ENCODE data around the gene KLK3. TPM values are rescaled to one million over a fixed set of nuclear protein-coding genes. Genes with fewer than 3 reads are reported as not detected.
A peak's percentile ranks its signal among the peaks of the same experiment; 100 is the strongest.

KLK3 gene
- total and polyA plus RNA-seq, 2 experiments from 2014 or later: 0.19 TPM; not detected in 1

DNA sequence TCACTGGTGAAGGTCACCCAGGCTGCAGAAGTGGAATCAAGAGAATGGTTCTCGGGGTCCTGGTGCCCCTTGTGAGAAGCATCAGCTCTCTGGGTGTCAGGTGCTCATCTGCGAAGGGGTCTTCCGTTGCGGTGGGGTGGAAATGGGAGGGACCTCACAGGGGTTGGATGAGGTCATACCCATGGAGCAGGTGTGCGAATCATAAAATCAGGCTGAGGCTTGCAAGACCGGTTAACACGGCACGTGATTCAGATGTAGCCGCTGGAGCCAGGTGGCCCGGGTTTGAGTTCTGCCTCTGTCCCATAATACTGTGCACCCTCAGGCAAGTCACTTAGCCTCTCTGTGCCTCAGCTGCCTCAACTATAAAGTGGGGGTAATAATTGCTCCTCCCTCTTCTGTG, 17.4 kb upstream of the KLK3 start:
- Histone ChIP-seq H3K79me2 (replicated peaks; ENCODE audit: insufficient read depth) (no peaks in the 10 kb centered on the region), H2AFZ (no peak overlapping the region), H3K27ac (ENCODE audit: low read depth) (no peak overlapping the region), H3K4me3 (no peak overlapping the region), H4K20me1 (replicated peaks; ENCODE audit: insufficient read depth) (no peaks in the 10 kb centered on the region), H3K27me3 (ENCODE audit: insufficient read depth) (peaks cover 30% of the 10 kb centered on the region), H3K4me1 (ENCODE audit: insufficient read depth) (peaks cover 9% of the 10 kb centered on the region), H3K36me3 (ENCODE audit: insufficient read depth) (no peaks in the 10 kb centered on the region), H3F3A (replicated peaks; ENCODE audit: low read depth) (0 out of 2 replicates have a peak, but pooled peaks cover 3% of the 10 kb centered on the region), H3K4me2 (no peak overlapping the region), H3K9me2 (ENCODE audit: insufficient read depth) (0 out of 2 replicates have a peak, but pooled peaks cover 2% of the 10 kb centered on the region)
- Mint-ChIP-seq H3K4me3 (peak overlapping the region; percentile 84; the same call in 1 of the 3 replicates), H3K4me1 (peaks cover 7% of the 10 kb centered on the region; the same call in 2 of the 3 replicates), H3K9me3 (peaks cover 15% of the 10 kb centered on the region), H3K36me3 (ENCODE audit: low read depth) (no peaks in the 10 kb centered on the region; the same call in 2 of the 3 replicates), H3K27me3 (ENCODE audit: insufficient read depth, low read depth, poor library complexity) (peaks cover 24% of the 10 kb centered on the region), H3K27ac (no peak overlapping the region)
- ATAC-seq: no peak
- TF ChIP-seq NANOG (IDR thresholded peaks at IDR 0.05; ENCODE audit: borderline replicate concordance) (no peak), ZNF114 (CRISPR knock-in tag; IDR thresholded peaks at IDR 0.05) (no peak), ZNF331 (CRISPR knock-in tag; IDR thresholded peaks at IDR 0.05; ENCODE audit: low read depth) (no peak), EZH2phosphoT487 (IDR thresholded peaks at IDR 0.05; ENCODE audit: unreplicated experiment) (no peak), STAT1 (IDR thresholded peaks at IDR 0.05; ENCODE audit: unreplicated experiment) (no peak), CREB1 (CRISPR knock-in tag; IDR thresholded peaks at IDR 0.05; ENCODE audit: low read depth) (no peak), POLR2AphosphoS5 (IDR thresholded peaks at IDR 0.05; ENCODE audit: low read depth) (no peak), JUNB (IDR thresholded peaks at IDR 0.05; ENCODE audit: unreplicated experiment) (no peak), EZH2 (IDR thresholded peaks at IDR 0.05; ENCODE audit: low read depth, unreplicated experiment) (no peak)
- TF ChIP-seq, protein P1, sequence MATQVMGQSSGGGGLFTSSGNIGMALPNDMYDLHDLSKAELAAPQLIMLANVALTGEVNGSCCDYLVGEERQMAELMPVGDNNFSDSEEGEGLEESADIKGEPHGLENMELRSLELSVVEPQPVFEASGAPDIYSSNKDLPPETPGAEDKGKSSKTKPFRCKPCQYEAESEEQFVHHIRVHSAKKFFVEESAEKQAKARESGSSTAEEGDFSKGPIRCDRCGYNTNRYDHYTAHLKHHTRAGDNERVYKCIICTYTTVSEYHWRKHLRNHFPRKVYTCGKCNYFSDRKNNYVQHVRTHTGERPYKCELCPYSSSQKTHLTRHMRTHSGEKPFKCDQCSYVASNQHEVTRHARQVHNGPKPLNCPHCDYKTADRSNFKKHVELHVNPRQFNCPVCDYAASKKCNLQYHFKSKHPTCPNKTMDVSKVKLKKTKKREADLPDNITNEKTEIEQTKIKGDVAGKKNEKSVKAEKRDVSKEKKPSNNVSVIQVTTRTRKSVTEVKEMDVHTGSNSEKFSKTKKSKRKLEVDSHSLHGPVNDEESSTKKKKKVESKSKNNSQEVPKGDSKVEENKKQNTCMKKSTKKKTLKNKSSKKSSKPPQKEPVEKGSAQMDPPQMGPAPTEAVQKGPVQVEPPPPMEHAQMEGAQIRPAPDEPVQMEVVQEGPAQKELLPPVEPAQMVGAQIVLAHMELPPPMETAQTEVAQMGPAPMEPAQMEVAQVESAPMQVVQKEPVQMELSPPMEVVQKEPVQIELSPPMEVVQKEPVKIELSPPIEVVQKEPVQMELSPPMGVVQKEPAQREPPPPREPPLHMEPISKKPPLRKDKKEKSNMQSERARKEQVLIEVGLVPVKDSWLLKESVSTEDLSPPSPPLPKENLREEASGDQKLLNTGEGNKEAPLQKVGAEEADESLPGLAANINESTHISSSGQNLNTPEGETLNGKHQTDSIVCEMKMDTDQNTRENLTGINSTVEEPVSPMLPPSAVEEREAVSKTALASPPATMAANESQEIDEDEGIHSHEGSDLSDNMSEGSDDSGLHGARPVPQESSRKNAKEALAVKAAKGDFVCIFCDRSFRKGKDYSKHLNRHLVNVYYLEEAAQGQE (IDR thresholded peaks at IDR 0.05; ENCODE audit: unreplicated experiment): no peak
- TF ChIP-seq, protein P2, sequence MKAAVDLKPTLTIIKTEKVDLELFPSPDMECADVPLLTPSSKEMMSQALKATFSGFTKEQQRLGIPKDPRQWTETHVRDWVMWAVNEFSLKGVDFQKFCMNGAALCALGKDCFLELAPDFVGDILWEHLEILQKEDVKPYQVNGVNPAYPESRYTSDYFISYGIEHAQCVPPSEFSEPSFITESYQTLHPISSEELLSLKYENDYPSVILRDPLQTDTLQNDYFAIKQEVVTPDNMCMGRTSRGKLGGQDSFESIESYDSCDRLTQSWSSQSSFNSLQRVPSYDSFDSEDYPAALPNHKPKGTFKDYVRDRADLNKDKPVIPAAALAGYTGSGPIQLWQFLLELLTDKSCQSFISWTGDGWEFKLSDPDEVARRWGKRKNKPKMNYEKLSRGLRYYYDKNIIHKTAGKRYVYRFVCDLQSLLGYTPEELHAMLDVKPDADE (IDR thresholded peaks at IDR 0.05): no peak
- TF ChIP-seq, protein P3, sequence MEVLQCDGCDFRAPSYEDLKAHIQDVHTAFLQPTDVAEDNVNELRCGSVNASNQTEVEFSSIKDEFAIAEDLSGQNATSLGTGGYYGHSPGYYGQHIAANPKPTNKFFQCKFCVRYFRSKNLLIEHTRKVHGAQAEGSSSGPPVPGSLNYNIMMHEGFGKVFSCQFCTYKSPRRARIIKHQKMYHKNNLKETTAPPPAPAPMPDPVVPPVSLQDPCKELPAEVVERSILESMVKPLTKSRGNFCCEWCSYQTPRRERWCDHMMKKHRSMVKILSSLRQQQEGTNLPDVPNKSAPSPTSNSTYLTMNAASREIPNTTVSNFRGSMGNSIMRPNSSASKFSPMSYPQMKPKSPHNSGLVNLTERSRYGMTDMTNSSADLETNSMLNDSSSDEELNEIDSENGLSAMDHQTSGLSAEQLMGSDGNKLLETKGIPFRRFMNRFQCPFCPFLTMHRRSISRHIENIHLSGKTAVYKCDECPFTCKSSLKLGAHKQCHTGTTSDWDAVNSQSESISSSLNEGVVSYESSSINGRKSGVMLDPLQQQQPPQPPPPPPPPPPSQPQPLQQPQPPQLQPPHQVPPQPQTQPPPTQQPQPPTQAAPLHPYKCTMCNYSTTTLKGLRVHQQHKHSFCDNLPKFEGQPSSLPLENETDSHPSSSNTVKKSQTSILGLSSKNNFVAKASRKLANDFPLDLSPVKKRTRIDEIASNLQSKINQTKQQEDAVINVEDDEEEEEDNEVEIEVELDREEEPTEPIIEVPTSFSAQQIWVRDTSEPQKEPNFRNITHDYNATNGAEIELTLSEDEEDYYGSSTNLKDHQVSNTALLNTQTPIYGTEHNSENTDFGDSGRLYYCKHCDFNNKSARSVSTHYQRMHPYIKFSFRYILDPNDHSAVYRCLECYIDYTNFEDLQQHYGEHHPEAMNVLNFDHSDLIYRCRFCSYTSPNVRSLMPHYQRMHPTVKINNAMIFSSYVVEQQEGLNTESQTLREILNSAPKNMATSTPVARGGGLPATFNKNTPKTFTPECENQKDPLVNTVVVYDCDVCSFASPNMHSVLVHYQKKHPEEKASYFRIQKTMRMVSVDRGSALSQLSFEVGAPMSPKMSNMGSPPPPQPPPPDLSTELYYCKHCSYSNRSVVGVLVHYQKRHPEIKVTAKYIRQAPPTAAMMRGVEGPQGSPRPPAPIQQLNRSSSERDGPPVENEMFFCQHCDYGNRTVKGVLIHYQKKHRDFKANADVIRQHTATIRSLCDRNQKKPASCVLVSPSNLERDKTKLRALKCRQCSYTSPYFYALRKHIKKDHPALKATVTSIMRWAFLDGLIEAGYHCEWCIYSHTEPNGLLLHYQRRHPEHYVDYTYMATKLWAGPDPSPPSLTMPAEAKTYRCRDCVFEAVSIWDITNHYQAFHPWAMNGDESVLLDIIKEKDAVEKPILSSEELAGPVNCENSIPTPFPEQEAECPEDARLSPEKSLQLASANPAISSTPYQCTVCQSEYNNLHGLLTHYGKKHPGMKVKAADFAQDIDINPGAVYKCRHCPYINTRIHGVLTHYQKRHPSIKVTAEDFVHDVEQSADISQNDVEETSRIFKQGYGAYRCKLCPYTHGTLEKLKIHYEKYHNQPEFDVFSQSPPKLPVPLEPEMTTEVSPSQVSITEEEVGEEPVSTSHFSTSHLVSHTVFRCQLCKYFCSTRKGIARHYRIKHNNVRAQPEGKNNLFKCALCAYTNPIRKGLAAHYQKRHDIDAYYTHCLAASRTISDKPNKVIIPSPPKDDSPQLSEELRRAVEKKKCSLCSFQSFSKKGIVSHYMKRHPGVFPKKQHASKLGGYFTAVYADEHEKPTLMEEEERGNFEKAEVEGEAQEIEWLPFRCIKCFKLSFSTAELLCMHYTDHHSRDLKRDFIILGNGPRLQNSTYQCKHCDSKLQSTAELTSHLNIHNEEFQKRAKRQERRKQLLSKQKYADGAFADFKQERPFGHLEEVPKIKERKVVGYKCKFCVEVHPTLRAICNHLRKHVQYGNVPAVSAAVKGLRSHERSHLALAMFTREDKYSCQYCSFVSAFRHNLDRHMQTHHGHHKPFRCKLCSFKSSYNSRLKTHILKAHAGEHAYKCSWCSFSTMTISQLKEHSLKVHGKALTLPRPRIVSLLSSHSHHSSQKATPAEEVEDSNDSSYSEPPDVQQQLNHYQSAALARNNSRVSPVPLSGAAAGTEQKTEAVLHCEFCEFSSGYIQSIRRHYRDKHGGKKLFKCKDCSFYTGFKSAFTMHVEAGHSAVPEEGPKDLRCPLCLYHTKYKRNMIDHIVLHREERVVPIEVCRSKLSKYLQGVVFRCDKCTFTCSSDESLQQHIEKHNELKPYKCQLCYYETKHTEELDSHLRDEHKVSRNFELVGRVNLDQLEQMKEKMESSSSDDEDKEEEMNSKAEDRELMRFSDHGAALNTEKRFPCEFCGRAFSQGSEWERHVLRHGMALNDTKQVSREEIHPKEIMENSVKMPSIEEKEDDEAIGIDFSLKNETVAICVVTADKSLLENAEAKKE (CRISPR knock-in tag; IDR thresholded peaks at IDR 0.05): no peak
- TF ChIP-seq, protein P4, sequence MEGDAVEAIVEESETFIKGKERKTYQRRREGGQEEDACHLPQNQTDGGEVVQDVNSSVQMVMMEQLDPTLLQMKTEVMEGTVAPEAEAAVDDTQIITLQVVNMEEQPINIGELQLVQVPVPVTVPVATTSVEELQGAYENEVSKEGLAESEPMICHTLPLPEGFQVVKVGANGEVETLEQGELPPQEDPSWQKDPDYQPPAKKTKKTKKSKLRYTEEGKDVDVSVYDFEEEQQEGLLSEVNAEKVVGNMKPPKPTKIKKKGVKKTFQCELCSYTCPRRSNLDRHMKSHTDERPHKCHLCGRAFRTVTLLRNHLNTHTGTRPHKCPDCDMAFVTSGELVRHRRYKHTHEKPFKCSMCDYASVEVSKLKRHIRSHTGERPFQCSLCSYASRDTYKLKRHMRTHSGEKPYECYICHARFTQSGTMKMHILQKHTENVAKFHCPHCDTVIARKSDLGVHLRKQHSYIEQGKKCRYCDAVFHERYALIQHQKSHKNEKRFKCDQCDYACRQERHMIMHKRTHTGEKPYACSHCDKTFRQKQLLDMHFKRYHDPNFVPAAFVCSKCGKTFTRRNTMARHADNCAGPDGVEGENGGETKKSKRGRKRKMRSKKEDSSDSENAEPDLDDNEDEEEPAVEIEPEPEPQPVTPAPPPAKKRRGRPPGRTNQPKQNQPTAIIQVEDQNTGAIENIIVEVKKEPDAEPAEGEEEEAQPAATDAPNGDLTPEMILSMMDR (conservative IDR thresholded peaks at IDR 0.05; ENCODE audit: low read depth in 2 of 2): no peak
- DNase-seq (ENCODE audit: low spot score): no peak

All from GM23338 (cell line).